Ishikawa (cell line): ENCODE results near the gene HOXA13.
A peak's percentile ranks its signal among the peaks of the same experiment; 100 is the strongest.

Source experiments
- CEBPB ChIP-seq: IDR thresholded peaks from 2 replicates; pipeline ENCODE4 v1.6.1; 2012
- CREB1 ChIP-seq: IDR thresholded peaks from 2 replicates; pipeline ENCODE4 v1.6.1; 2012; ENCODE audit warnings: low read depth
- EGR1 ChIP-seq: IDR thresholded peaks from 2 replicates; pipeline ENCODE4 v1.6.1; 2012
- EP300 ChIP-seq: IDR thresholded peaks from 2 replicates; pipeline ENCODE4 v1.6.1; 2012; ENCODE audit warnings: borderline replicate concordance
- FOXM1 ChIP-seq: IDR thresholded peaks from 2 replicates; pipeline ENCODE4 v1.6.1; 2012; ENCODE audit warnings: low read depth, borderline replicate concordance
- NFIC ChIP-seq: IDR thresholded peaks from 2 replicates; pipeline ENCODE4 v1.6.1; 2012
- RAD21 ChIP-seq: IDR thresholded peaks from 2 replicates; pipeline ENCODE4 v1.6.1; 2012; ENCODE audit warnings: low read depth
- TAF1 ChIP-seq: IDR thresholded peaks from 2 replicates; pipeline ENCODE4 v1.6.1; 2012; ENCODE audit warnings: low read depth, mild to moderate bottlenecking
- TCF12 ChIP-seq: IDR thresholded peaks from 2 replicates; pipeline ENCODE4 v1.6.1; 2012; ENCODE audit warnings: low read depth
- TEAD4 ChIP-seq: IDR thresholded peaks from 2 replicates; pipeline ENCODE4 v1.6.1; 2012
- YY1 ChIP-seq: IDR thresholded peaks from 2 replicates; pipeline ENCODE4 v1.6.1; 2012; ENCODE audit warnings: low read depth
- ZBTB7A ChIP-seq: IDR thresholded peaks from 2 replicates; pipeline ENCODE4 v1.6.1; 2012; ENCODE audit warnings: low read depth
- TF ChIP-seq, protein P1 (sequence below): IDR thresholded peaks from 2 replicates; pipeline ENCODE4 v1.6.1; 2012
- TF ChIP-seq, protein P2 (sequence below): IDR thresholded peaks from 2 replicates; pipeline ENCODE4 v1.6.1; 2012; ENCODE audit warnings: low read depth, mild to moderate bottlenecking
- TF ChIP-seq, protein P3 (sequence below): IDR thresholded peaks from 2 replicates; pipeline ENCODE4 v1.6.1; 2012

The HOXA13 gene

DNA sequence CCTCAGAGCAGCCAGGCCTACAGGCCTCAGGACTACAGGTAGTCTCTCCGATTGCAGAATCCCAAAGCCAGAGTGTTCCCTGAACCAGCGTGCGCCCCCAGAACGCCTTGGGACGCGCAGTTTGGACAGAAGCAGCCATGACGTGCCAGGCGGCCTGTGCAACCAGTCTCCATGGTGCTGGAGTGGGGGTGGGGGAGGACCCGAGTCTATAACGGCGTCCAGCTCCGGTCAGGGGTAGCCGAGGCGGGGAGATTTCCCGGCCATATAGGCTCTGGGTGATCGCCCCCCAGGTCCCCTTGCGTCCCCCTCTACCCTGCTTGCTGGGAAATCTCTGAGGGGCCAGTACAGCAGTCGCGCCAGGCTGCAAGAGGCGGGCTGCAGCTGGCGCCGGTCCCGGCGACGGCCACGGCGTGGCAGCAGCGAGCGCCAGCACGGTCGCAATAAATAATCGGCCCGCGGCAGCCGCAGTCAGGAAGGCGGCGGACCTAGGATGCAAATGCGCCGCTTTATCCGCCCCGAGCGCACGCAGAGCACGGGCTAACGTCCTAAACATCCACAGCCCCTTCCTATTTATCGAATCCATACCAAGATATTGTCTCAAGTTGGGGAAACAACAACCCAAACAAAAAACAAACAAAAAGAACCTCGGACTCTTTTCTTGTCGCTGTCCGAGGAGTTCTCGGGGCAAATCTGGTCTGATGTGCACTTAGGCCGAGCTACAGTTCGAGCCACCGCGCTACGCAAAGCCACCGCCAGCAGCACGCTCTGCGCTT lies 49.1 kb downstream of the HOXA13 start:
- no peak for TF ChIP-seq EP300
- TF ChIP-seq, protein P1, sequence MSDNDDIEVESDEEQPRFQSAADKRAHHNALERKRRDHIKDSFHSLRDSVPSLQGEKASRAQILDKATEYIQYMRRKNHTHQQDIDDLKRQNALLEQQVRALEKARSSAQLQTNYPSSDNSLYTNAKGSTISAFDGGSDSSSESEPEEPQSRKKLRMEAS = peak; percentile 28
- no peak for TF ChIP-seq CREB1
- peak; percentile 47; the same call in 1 of the 2 replicates for TF ChIP-seq TAF1
- no peak for TF ChIP-seq CEBPB
- peak; percentile 39; the same call in 1 of the 2 replicates for TF ChIP-seq ZBTB7A
- TF ChIP-seq EGR1 = 0 out of 2 replicates have a peak, but pooled peaks have one; percentile 8
- TF ChIP-seq, protein P2, sequence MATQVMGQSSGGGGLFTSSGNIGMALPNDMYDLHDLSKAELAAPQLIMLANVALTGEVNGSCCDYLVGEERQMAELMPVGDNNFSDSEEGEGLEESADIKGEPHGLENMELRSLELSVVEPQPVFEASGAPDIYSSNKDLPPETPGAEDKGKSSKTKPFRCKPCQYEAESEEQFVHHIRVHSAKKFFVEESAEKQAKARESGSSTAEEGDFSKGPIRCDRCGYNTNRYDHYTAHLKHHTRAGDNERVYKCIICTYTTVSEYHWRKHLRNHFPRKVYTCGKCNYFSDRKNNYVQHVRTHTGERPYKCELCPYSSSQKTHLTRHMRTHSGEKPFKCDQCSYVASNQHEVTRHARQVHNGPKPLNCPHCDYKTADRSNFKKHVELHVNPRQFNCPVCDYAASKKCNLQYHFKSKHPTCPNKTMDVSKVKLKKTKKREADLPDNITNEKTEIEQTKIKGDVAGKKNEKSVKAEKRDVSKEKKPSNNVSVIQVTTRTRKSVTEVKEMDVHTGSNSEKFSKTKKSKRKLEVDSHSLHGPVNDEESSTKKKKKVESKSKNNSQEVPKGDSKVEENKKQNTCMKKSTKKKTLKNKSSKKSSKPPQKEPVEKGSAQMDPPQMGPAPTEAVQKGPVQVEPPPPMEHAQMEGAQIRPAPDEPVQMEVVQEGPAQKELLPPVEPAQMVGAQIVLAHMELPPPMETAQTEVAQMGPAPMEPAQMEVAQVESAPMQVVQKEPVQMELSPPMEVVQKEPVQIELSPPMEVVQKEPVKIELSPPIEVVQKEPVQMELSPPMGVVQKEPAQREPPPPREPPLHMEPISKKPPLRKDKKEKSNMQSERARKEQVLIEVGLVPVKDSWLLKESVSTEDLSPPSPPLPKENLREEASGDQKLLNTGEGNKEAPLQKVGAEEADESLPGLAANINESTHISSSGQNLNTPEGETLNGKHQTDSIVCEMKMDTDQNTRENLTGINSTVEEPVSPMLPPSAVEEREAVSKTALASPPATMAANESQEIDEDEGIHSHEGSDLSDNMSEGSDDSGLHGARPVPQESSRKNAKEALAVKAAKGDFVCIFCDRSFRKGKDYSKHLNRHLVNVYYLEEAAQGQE = peak; percentile 64
- TF ChIP-seq, protein P3, sequence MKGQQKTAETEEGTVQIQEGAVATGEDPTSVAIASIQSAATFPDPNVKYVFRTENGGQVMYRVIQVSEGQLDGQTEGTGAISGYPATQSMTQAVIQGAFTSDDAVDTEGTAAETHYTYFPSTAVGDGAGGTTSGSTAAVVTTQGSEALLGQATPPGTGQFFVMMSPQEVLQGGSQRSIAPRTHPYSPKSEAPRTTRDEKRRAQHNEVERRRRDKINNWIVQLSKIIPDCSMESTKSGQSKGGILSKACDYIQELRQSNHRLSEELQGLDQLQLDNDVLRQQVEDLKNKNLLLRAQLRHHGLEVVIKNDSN = no peak
- TF ChIP-seq FOXM1 = no peak
- peak; percentile 6; the same call in 1 of the 2 replicates for TF ChIP-seq TEAD4
- TF ChIP-seq YY1 = peak; percentile 73; the same call in 1 of the 2 replicates
- 0 out of 2 replicates have a peak, but pooled peaks have one; percentile 40 for TF ChIP-seq NFIC
- TF ChIP-seq RAD21 = peak; percentile 47; the same call in 1 of the 2 replicates
- peak; percentile 39; the same call in 1 of the 2 replicates for TF ChIP-seq TCF12

DNA sequence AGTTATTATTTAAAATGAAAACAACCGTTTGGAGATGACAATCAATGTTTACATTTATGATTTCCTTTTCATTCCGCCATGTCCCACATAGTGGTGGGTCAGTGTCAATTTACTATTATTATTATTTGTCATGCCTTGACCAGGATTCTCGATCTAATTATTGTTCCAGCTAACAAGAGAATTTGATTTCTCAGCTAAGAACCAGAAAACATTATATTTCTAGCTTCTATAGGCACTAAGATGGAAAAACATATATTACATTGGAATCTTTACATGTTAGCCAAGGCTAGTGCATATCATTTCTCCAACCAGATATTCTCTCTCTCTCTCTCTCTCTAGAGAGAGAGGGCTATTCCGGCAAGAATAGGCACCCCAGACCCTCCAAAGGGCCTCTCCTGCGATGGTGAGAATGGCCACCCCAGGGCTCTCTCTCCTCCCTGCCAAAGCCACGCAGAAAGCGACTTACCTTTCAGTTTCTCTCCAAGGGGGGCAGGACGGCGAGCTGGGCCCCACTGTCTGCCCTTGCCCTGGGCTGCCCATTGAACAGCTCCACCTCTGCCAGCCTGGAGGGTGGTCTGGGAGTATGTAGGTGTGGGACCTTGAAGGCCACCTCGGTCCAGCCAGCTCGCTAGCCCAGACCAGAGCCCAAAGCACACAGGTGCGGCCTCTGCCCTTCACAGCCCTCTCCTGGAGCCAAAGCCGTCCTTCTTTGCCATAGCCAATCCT lies 49.9 kb downstream of the HOXA13 start:
- TF ChIP-seq, protein P1 = no peak
- TF ChIP-seq FOXM1 (no peak), YY1 (no peak), EGR1 (no peak), EP300 (no peak), TCF12 (no peak), CREB1 (no peak), TAF1 (no peak), ZBTB7A (no peak), CEBPB (no peak)
- TF ChIP-seq, protein P3 = no peak
- TF ChIP-seq, protein P2 = no peak

DNA sequence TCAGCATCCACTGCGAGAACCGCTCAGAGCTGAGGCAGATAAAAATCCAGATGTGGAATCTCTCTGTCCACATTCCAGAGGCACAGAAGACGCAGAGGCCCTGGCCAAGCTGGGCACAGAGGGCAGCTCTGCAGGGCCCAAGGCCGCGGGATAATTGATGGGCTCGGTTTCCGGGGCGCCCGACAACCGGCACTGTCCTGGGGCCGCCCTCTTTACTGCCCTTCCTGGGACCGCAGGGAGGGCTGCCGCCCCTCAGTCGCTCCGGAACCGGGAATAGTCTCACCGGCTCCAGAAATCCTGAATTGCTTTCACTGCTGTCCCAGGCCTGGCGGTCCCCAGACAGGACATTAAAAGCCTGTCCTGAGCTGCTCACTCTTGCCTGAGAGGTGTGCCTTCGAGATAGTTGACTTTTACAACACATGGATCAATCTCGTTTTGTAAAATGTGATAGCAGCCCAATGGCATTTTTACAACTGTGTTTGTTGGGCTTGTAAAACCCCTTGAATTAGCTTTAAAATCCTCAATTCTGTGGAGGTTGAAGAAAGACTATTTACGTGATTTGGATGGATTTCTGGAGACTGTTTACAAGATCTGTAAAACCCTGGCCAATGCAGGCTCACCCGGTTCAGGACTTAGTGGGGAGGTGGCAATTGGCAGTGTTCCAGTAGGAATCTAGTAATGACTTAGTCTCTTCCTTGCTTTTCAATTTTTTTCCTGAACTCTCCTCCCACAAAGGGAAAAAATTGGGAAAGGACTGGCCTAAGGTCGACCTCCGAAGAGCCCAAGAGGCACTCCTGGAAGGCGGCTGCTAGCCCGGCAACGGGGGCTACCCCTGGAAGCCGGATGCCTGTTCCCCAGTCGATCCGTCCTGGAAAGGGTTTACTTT lies 50.9 kb downstream of the HOXA13 start:
- TF ChIP-seq, protein P3 = no peak
- 0 out of 2 replicates have a peak, but pooled peaks have one; percentile 31 for TF ChIP-seq NFIC

DNA sequence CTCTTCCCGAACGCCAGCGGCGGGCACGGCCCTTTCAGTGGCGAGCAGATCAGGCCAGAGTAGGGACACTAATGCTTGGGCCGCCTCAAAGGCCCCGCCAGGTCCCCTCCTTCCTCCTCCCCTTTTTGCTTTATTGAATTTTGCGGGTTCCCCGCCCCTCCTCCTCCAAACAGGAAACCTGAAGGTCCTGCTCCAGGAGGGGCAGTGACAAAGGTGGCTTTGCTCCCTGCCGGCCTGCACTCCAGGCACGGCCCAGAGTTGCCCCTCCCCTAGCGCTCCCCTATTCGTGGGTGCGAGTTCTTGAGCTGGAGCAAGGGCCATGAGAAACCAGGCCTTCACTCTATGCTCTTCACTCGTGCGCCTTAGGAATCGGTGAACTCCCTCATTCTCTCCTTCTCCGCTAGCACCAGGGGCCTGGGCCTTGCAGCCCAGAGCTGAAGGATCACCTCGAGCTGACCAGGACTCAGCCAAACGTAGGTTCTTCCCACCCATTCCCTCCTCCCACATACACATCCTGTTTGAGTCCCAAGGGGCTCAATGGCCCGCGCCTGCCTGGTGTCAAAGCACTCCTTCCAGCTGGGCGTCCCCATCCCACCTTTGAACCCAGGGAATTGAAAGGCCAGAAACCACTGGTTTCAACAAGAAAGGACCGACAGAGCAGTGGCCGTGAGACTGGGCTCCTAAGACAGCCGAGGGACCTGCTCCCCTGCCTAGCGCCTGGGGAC lies 51.7 kb downstream of the HOXA13 start:
- 0 out of 2 replicates have a peak, but pooled peaks have one; percentile 11 for TF ChIP-seq TAF1
- TF ChIP-seq, protein P1 = no peak
